ENCODE results near the gene ARHGAP10.

ARHGAP10 gene

DNA sequence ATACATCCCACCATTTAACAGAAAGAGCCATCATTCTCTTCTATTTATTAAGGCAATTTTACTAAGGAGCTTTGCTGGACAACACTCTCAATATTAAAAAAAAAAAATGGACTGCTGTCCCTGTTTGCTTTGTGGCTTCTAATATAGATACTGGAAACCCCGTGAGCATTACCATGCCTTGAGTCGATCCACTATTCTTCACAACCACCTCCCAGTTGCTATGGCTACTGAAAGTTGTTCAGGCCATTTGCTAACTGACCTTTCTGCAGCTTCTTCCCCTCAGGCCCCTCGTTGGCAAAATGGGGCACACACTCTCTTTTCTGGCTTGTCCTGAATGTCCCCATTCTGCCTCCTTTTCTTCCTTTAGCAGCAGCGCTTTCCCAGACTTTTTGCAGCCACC lies 369.9 kb downstream of the ARHGAP10 start:
- H3K4me3 ChIP-seq (ENCODE audit: low read depth, low read length): no peak overlapping the region
- TF ChIP-seq, protein P1, sequence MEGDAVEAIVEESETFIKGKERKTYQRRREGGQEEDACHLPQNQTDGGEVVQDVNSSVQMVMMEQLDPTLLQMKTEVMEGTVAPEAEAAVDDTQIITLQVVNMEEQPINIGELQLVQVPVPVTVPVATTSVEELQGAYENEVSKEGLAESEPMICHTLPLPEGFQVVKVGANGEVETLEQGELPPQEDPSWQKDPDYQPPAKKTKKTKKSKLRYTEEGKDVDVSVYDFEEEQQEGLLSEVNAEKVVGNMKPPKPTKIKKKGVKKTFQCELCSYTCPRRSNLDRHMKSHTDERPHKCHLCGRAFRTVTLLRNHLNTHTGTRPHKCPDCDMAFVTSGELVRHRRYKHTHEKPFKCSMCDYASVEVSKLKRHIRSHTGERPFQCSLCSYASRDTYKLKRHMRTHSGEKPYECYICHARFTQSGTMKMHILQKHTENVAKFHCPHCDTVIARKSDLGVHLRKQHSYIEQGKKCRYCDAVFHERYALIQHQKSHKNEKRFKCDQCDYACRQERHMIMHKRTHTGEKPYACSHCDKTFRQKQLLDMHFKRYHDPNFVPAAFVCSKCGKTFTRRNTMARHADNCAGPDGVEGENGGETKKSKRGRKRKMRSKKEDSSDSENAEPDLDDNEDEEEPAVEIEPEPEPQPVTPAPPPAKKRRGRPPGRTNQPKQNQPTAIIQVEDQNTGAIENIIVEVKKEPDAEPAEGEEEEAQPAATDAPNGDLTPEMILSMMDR (conservative IDR thresholded peaks at IDR 0.05; ENCODE audit: low read depth, low read length): no peak
- no peak for DNase-seq (ENCODE audit: low read depth)

- no peak overlapping the region for H3K4me3 ChIP-seq (ENCODE audit: low read depth, low read length)
- DNase-seq (ENCODE audit: low read depth): peak; percentile 14
- TF ChIP-seq, protein P1 (conservative IDR thresholded peaks at IDR 0.05; ENCODE audit: low read depth, low read length): no peak
Observed at GRCh38 chr4:148103597-148104355, 371.9 kb downstream of the ARHGAP10 start.

GRCh38 chr4:148108766-148109165 lies 376.9 kb downstream of the ARHGAP10 start:
- DNase-seq (ENCODE audit: low read depth): no peak
- no peak overlapping the region for H3K4me3 ChIP-seq (ENCODE audit: low read depth, low read length)
- TF ChIP-seq, protein P1 (conservative IDR thresholded peaks at IDR 0.05; ENCODE audit: low read depth, low read length): no peak

DNA sequence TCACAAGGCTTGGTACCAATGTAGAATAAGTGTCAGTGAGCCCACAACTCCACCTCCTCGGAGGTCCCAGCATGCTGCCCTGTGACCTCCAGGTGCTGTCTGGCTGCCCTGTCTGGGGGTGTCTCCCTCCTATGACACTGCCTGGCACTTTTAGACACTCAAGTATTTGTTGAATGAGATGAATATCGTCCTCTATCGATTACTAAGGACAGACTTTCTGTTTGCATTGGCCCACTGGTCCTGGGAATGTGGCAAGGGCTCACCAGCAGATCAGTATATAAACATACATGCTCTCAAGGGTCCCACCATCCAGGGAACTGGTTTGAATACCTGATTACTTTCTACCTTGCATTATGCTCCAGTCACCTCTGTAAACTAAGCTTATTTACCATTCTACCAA lies 377.3 kb downstream of the ARHGAP10 start:
- TF ChIP-seq, protein P1 (conservative IDR thresholded peaks at IDR 0.05; ENCODE audit: low read depth, low read length): no peak
- no peak for DNase-seq (ENCODE audit: low read depth)
- no peak overlapping the region for H3K4me3 ChIP-seq (ENCODE audit: low read depth, low read length)

- DNase-seq (ENCODE audit: low read depth): no peak
- TF ChIP-seq, protein P1 (conservative IDR thresholded peaks at IDR 0.05; ENCODE audit: low read depth, low read length): no peak
- H3K4me3 ChIP-seq (ENCODE audit: low read depth, low read length): no peak overlapping the region
Observed at GRCh38 chr4:148110169-148110568, 378.3 kb downstream of the ARHGAP10 start.

- DNase-seq (ENCODE audit: low read depth): peak; percentile 63
- TF ChIP-seq, protein P1 (conservative IDR thresholded peaks at IDR 0.05; ENCODE audit: low read depth, low read length): no peak
- H3K4me3 ChIP-seq (ENCODE audit: low read depth, low read length): no peak overlapping the region
Observed at GRCh38 chr4:148112231-148112982, 380.5 kb downstream of the ARHGAP10 start.

Data from choroid plexus epithelial cell (primary cell).